ENCODE results near the gene SNX6.

- TF ChIP-seq, protein P1, sequence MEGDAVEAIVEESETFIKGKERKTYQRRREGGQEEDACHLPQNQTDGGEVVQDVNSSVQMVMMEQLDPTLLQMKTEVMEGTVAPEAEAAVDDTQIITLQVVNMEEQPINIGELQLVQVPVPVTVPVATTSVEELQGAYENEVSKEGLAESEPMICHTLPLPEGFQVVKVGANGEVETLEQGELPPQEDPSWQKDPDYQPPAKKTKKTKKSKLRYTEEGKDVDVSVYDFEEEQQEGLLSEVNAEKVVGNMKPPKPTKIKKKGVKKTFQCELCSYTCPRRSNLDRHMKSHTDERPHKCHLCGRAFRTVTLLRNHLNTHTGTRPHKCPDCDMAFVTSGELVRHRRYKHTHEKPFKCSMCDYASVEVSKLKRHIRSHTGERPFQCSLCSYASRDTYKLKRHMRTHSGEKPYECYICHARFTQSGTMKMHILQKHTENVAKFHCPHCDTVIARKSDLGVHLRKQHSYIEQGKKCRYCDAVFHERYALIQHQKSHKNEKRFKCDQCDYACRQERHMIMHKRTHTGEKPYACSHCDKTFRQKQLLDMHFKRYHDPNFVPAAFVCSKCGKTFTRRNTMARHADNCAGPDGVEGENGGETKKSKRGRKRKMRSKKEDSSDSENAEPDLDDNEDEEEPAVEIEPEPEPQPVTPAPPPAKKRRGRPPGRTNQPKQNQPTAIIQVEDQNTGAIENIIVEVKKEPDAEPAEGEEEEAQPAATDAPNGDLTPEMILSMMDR (IDR thresholded peaks at IDR 0.05) = no peak
- TF ChIP-seq EZH2phosphoT487 (IDR thresholded peaks at IDR 0.05) (no peak), EZH2 (IDR thresholded peaks at IDR 0.05) (no peak)
These were observed 41.8 kb upstream of the SNX6 start for GRCh38 chr14:34671716-34672115.

All from neural progenitor cell (in vitro differentiated cells).